H9 (cell line): ENCODE results near the gene LPO. TPM values are rescaled to one million over a fixed set of nuclear protein-coding genes. Genes with fewer than 3 reads are reported as not detected.
A peak's percentile ranks its signal among the peaks of the same experiment; 100 is the strongest.

Experiments
- DNase-seq: peaks from one replicate; pipeline ENCODE4 v3.0.0-alpha.2; 2017
- H2AFZ ChIP-seq: one replicate; pipeline ENCODE4 v1.6.1; 2013; ENCODE audit warnings: mild to moderate bottlenecking, low read length, control low read depth, moderate library complexity
- H2AK5ac ChIP-seq: 2 replicates; pipeline ENCODE4 v1.6.1; 2013; ENCODE audit warnings: low read length, control low read depth, mixed read lengths; ENCODE audit not compliant: insufficient read length
- H2BK120ac ChIP-seq: one replicate; pipeline ENCODE4 v1.6.1; 2013; ENCODE audit warnings: low read depth, mild to moderate bottlenecking, low read length, control low read depth, inconsistent platforms; ENCODE audit not compliant: poor library complexity, severe bottlenecking
- H2BK12ac ChIP-seq: 2 replicates; pipeline ENCODE4 v1.6.1; 2013; ENCODE audit warnings: low read length, control low read depth, mixed read lengths, low read depth; ENCODE audit not compliant: insufficient read length
- H2BK15ac ChIP-seq: 2 replicates; pipeline ENCODE4 v1.6.1; 2013; ENCODE audit warnings: low read depth, low read length, control low read depth
- H2BK20ac ChIP-seq: one replicate; pipeline ENCODE4 v1.6.1; 2013; ENCODE audit warnings: low read depth, mild to moderate bottlenecking, low read length, control low read depth, inconsistent platforms; ENCODE audit not compliant: poor library complexity, severe bottlenecking
- H2BK5ac ChIP-seq: 2 replicates; pipeline ENCODE4 v1.6.1; 2013; ENCODE audit warnings: low read length, control low read depth, mixed read lengths; ENCODE audit not compliant: insufficient read length
- H3K14ac ChIP-seq: 2 replicates; pipeline ENCODE4 v1.6.1; 2013; ENCODE audit warnings: low read length, control low read depth; ENCODE audit not compliant: insufficient read depth
- H3K18ac ChIP-seq: 2 replicates; pipeline ENCODE4 v1.6.1; 2013; ENCODE audit warnings: low read depth, mild to moderate bottlenecking, mixed read lengths, low read length, control low read depth; ENCODE audit not compliant: insufficient read length
- H3K23ac ChIP-seq: 2 replicates; pipeline ENCODE4 v1.6.1; 2013; ENCODE audit warnings: low read length, control low read depth, mixed read lengths, low read depth; ENCODE audit not compliant: insufficient read length
- H3K23me2 ChIP-seq: 2 replicates; pipeline ENCODE4 v1.6.1; 2013; ENCODE audit warnings: low read depth, mild to moderate bottlenecking, mixed read lengths, low read length, control low read depth; ENCODE audit not compliant: insufficient read length, poor library complexity, severe bottlenecking
- H3K27ac ChIP-seq: 2 replicates; pipeline ENCODE4 v1.5.1; 2013; ENCODE audit warnings: low read length, control low read depth, mixed read lengths, low read depth; ENCODE audit not compliant: insufficient read length
- H3K27me3 ChIP-seq: 2 replicates; pipeline ENCODE4 v1.6.1; 2013; ENCODE audit warnings: low read length, control low read depth, inconsistent platforms; ENCODE audit not compliant: insufficient read depth
- H3K4ac ChIP-seq: 2 replicates; pipeline ENCODE4 v1.6.1; 2013; ENCODE audit warnings: low read depth, mild to moderate bottlenecking, control low read depth, inconsistent platforms, low read length, moderate library complexity
- H3K4me1 ChIP-seq: 2 replicates; pipeline ENCODE4 v1.6.1; 2013; ENCODE audit warnings: low read length, control low read depth, inconsistent platforms; ENCODE audit not compliant: insufficient read depth
- H3K4me2 ChIP-seq: 2 replicates; pipeline ENCODE4 v1.6.1; 2013; ENCODE audit warnings: low read length, control low read depth, mixed read lengths; ENCODE audit not compliant: insufficient read length, insufficient read depth
- H3K56ac ChIP-seq: 2 replicates; pipeline ENCODE4 v1.6.1; 2013; ENCODE audit warnings: low read depth, mild to moderate bottlenecking, mixed read lengths, low read length, control low read depth; ENCODE audit not compliant: insufficient read length
- H3K79me1 ChIP-seq: 2 replicates; pipeline ENCODE4 v1.6.1; 2013; ENCODE audit warnings: low read depth, mild to moderate bottlenecking, moderate library complexity, low read length, control low read depth, inconsistent platforms; ENCODE audit not compliant: insufficient read depth, poor library complexity, severe bottlenecking
- H3K79me2 ChIP-seq: 2 replicates; pipeline ENCODE4 v1.6.1; 2013; ENCODE audit warnings: low read length, control low read depth, inconsistent platforms; ENCODE audit not compliant: insufficient read depth
- H3K9ac ChIP-seq: 2 replicates; pipeline ENCODE4 v1.6.1; 2013; ENCODE audit warnings: low read length, control low read depth, mixed read lengths; ENCODE audit not compliant: insufficient read length; ENCODE audit errors: extremely low read depth
- H3K9me3 ChIP-seq: one replicate; pipeline ENCODE4 v1.6.1; 2013; ENCODE audit warnings: low read depth, low read length, inconsistent platforms; ENCODE audit not compliant: control insufficient read depth
- H3T11ph ChIP-seq: one replicate; pipeline ENCODE4 v1.6.1; 2013; ENCODE audit warnings: mild to moderate bottlenecking, low read length, control low read depth, inconsistent platforms
- H4K20me1 ChIP-seq: one replicate; pipeline ENCODE4 v1.6.1; 2013; ENCODE audit not compliant: control insufficient read depth, insufficient read length, insufficient read depth
- H4K5ac ChIP-seq: 2 replicates; pipeline ENCODE4 v1.6.1; 2013; ENCODE audit warnings: low read depth, mild to moderate bottlenecking, mixed read lengths, low read length, control low read depth; ENCODE audit not compliant: insufficient read length
- H4K8ac ChIP-seq: replicated peaks from 2 replicates; pipeline ENCODE4 v1.6.1; 2013; ENCODE audit warnings: low read length, control low read depth, mixed read lengths, low read depth; ENCODE audit not compliant: insufficient read length
- H4K91ac ChIP-seq: 2 replicates; pipeline ENCODE4 v1.6.1; 2013; ENCODE audit warnings: low read depth, mild to moderate bottlenecking, moderate library complexity, mixed read lengths, low read length, control low read depth; ENCODE audit not compliant: insufficient read length
- H3K27ac Mint-ChIP-seq, 3 experiments: 2 replicates in 2 of 3; 3 replicates in 1 of 3; pipeline ENCODE4 v1.8.0; 2020 to 2021; ENCODE audit warnings: mixed read lengths in 3 of 3, mild to moderate bottlenecking in 1 of 3, moderate library complexity in 1 of 3
- H3K27me3 Mint-ChIP-seq: 2 replicates; pipeline ENCODE4 v1.8.0; 2021; ENCODE audit warnings: low read depth, mild to moderate bottlenecking, moderate library complexity, mixed read lengths
- H3K36me3 Mint-ChIP-seq, 3 experiments: 2 replicates in 2 of 3; 3 replicates in 1 of 3; pipeline ENCODE4 v1.8.0; 2020 to 2021; ENCODE audit warnings: low read depth in 3 of 3, mixed read lengths in 3 of 3; ENCODE audit not compliant: insufficient read depth in 1 of 3
- H3K4me1 Mint-ChIP-seq, 2 experiments: 2 replicates each; pipeline ENCODE4 v1.8.0; 2020; ENCODE audit warnings: mixed read lengths in 2 of 2
- H3K4me3 Mint-ChIP-seq, 2 experiments: 2 replicates in 1 of 2; 3 replicates in 1 of 2; pipeline ENCODE4 v1.8.0; 2020 to 2021; ENCODE audit warnings: mild to moderate bottlenecking in 2 of 2, mixed read lengths in 2 of 2, moderate library complexity in 1 of 2
- H3K9me3 Mint-ChIP-seq, 2 experiments: 2 replicates in 1 of 2; 3 replicates in 1 of 2; pipeline ENCODE4 v1.8.0; 2020; ENCODE audit warnings: mild to moderate bottlenecking in 2 of 2, mixed read lengths in 2 of 2, moderate library complexity in 1 of 2
- CTCF ChIP-seq: fragments of 200-600 bp; sonication (generic); conservative IDR thresholded peaks from 3 replicates; pipeline ENCODE4 v1.8.0; 2021; ENCODE audit warnings: antibody characterized with exemption, mild to moderate bottlenecking
- WGBS: extraction: QIAGEN DNeasy Blood & Tissue Kit; methylation state at CpG from one replicate; pipeline ENCODE4 v1.1.7; 2013; ENCODE audit warnings: missing lambda C conversion rate, low lambda C conversion rate, mixed read lengths; ENCODE audit not compliant: insufficient read length; ENCODE audit errors: extremely low coverage; 5-methylcytosine and 5-hydroxymethylcytosine counted together
- total RNA-seq: library from RNA; stranded (reverse); gene quantifications from 2 replicates; pipeline ENCODE4 v1.2.1, GENCODE V29; 2021

LPO gene
- total RNA-seq, 1 experiment from 2014 or later = 0.17 TPM

- Histone ChIP-seq H3K9ac (no peak overlapping the region), H3K9me3 (no peaks in the 10 kb centered on the region), H2BK15ac (no peak overlapping the region), H4K20me1 (no peaks in the 10 kb centered on the region), H4K8ac (no peak overlapping the region), H3K23ac (no peak overlapping the region), H3K4me2 (no peak overlapping the region), H2BK12ac (no peak overlapping the region), H2BK5ac (no peak overlapping the region), H3K79me1 (no peaks in the 10 kb centered on the region), H2AK5ac (no peak overlapping the region), H4K5ac (no peak overlapping the region), H2AFZ (no peak overlapping the region), H3K14ac (no peak overlapping the region; the same call in 1 of the 2 replicates), H3K56ac (no peak overlapping the region), H2BK120ac (no peak overlapping the region), H3K18ac (no peak overlapping the region), H2BK20ac (no peak overlapping the region), H3K27me3 (no peaks in the 10 kb centered on the region), H3K4me1 (no peaks in the 10 kb centered on the region), H3K27ac (no peak overlapping the region), H3T11ph (no peak overlapping the region), H4K91ac (no peak overlapping the region), H3K4ac (no peak overlapping the region), H3K23me2 (no peaks in the 10 kb centered on the region), H3K79me2 (no peaks in the 10 kb centered on the region)
- no peak for TF ChIP-seq CTCF
- no peaks in the 10 kb centered on the region for H3K36me3 Mint-ChIP-seq
- no peak overlapping the region; a peak in 1 of 7 replicates for H3K27ac Mint-ChIP-seq
- H3K4me3 Mint-ChIP-seq = no peak overlapping the region
- peak; percentile 40 for DNase-seq
- no CpG with 5 or more reads among the region's 20 CpGs for WGBS
- H3K9me3 Mint-ChIP-seq = no peaks in the 10 kb centered on the region
- H3K27me3 Mint-ChIP-seq = peaks cover 2% of the 10 kb centered on the region; the same call in 1 of the 2 replicates
- peaks cover 5 to 30% of the 10 kb centered on the region in 2 experiments for H3K4me1 Mint-ChIP-seq
Measured at GRCh38 chr17:58307468-58308172, 69.2 kb downstream of the LPO start.
